Heart right ventricle (tissue), 16 donors: ENCODE results near the gene AGPAT2. TPM values are rescaled to one million over a fixed set of nuclear protein-coding genes. Genes with fewer than 3 reads are reported as not detected.
A peak's percentile ranks its signal among the peaks of the same experiment; 100 is the strongest.

Experiments used
- ATAC-seq, 8 donors: fragments of 200-7000 bp; cut with Tn5 transposase; one replicate each; pipeline ENCODE4 v1.9.1; 2020; ENCODE audit warnings: mild to moderate bottlenecking in 8 of 8, moderate library complexity in 8 of 8, moderate number of reproducible peaks in 1 of 8
- DNase-seq, 2 donors: peaks; one replicate each; pipeline ENCODE4 v3.0.0-alpha.2; 2020
- H3K27ac ChIP-seq, 10 donors: fragments of 200-600 bp; sonication (generic) in 2 of 10; one replicate each; pipeline versions ENCODE4 v1.5.0 to v1.8.0; 2020 to 2022; ENCODE audit warnings: mild to moderate bottlenecking in 3 of 10
- H3K27me3 ChIP-seq, 7 donors: fragments of 200-600 bp; one replicate each; pipeline ENCODE4 v1.8.0; 2021 to 2022; ENCODE audit warnings: mild to moderate bottlenecking in 2 of 7
- H3K36me3 ChIP-seq, 9 donors: fragments of 200-600 bp; sonication (generic) in 1 of 9; one replicate each; pipeline versions ENCODE4 v1.5.0 to v1.8.0; 2020 to 2022; ENCODE audit warnings: mild to moderate bottlenecking in 2 of 9
- H3K4me1 ChIP-seq, 9 donors: fragments of 200-600 bp; sonication (generic) in 1 of 9; one replicate each; pipeline versions ENCODE4 v1.5.0 to v1.8.0; 2020 to 2022; ENCODE audit warnings: mild to moderate bottlenecking in 4 of 9
- H3K4me3 ChIP-seq, 10 donors: fragments of 200-600 bp; sonication (generic) in 2 of 10; one replicate each; pipeline versions ENCODE4 v1.5.0 to v1.8.0; 2020 to 2022; ENCODE audit warnings: mild to moderate bottlenecking in 7 of 10, moderate library complexity in 2 of 10
- H3K9me3 ChIP-seq, 11 donors: fragments of 200-600 bp in 10 of 11; sonication (generic) in 2 of 11; one replicate each; pipeline versions ENCODE4 v1.5.0 to v1.8.0; 2013 to 2022; ENCODE audit warnings: mild to moderate bottlenecking in 2 of 11, control low read depth in 1 of 11, moderate library complexity in 1 of 11
- CTCF ChIP-seq, 9 donors: fragments of 200-600 bp; sonication (generic) in 2 of 9; IDR thresholded peaks; one replicate each; pipeline versions ENCODE4 v1.5.0 to v1.8.0; 2021 to 2022; ENCODE audit warnings: antibody characterized with exemption in 9 of 9, mild to moderate bottlenecking in 5 of 9, moderate library complexity in 1 of 9
- WGBS, 2 donors: extraction: QIAGEN DNeasy Blood & Tissue Kit; methylation state at CpG; one replicate each; pipeline ENCODE4 v1.1.7; 2013; ENCODE audit warnings: inconsistent platforms in 1 of 2; 5-methylcytosine and 5-hydroxymethylcytosine counted together
- intact Hi-C, 10 donors: fragments of 100-400 bp; cut with DNase I; formaldehyde crosslinking; loops; one replicate each; pipeline versions ENCODE4 v1.11.1 to v1.14.2; 2022
- polyA plus RNA-seq, 2 donors: library from polyadenylated mRNA; stranded (reverse); fragments of 200-250 nt; gene quantifications; one replicate each; pipeline ENCODE4 v1.2.3, GENCODE V29; 2013
- total RNA-seq, 10 donors: library from RNA; stranded (reverse); fragmentation: NEBNext Ultra II Directional in 3 of 10; extraction: Animal tissue kit (Norgen Biotek cat#: 25700) in 3 of 10; gene quantifications; one replicate each; pipeline versions ENCODE4 v1.2.1 to v1.2.4, GENCODE V29; 2021 to 2023
- donor health status: Arrhythmogenic right ventricular cardiomyopathy.
- donor health status: ischemic (EF 13 %, LVEDD 7.1; RV severe dilation, severe dysfunction).
- donor health status: healthy with polysubstance abuse.
- donor health status: DM: no; HTN: yes; CAD: no.
- donor health status: DM: no; HTN: no; CAD: no.
- donor health status: ischemic (EF 25% LVEDD 6.9; RV normal size, moderate dysfunction).
- donor health status: ischemic (EF 25% LVEDD 5.7; RV mildly dilated, moderate dysfunction).
- donor health status: healthy.
- donor health status: DM: yes; HTN: yes; CAD: no.
- donor health status: Ischemic cardiomyopathy.
- donor health status: ischemic (EF 35%, LVEDD 5.7; RV mildly dilated, moderate dysfunction).
- donor health status: nonischemic (EF 11% LVEDD 7.7; RV severe dilation, severe dysfunction).
- donor health status: DM: yes; HTN: yes; CAD: no.
- donor health status: PGD.
- donor health status: ischemic (EF 29% LVEDD 5.4; RV normal size, mild dysfunction).
- donor health status: nonischemic (EF 23%, LVEDD 6.1; RV moderate dilation, normal function).

AGPAT2 gene
- total and polyA plus RNA-seq, 12 donors, result 48.1 to 195 (median 61.5) TPM

DNA sequence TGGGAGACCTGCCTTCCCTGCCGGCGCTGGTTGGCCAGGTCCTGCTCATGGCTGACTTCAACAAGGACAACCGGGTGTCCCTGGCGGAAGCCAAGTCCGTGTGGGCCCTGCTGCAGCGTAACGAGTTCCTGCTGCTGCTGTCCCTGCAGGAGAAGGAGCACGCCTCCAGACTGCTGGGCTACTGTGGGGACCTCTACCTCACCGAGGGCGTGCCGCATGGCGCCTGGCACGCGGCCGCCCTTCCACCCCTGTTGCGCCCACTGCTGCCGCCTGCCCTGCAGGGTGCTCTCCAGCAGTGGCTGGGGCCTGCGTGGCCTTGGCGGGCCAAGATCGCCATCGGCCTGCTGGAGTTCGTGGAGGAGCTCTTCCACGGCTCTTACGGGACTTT is 35.7 kb upstream of the AGPAT2 start:
- H3K36me3 ChIP-seq, result peaks cover 3 to 62% (median 34%) of the 10 kb centered on the region in 9 donors
- no peaks in the 10 kb centered on the region for H3K27me3 ChIP-seq
- intact Hi-C loops, result loop anchor here in 1 of 10 donors (1.0 kb wide), 1 partner anchor 46 kb away; no protein-coding TSS in a partner anchor
- H3K27ac ChIP-seq, result peak overlapping the region in 1 of 10 donors; percentile 3
- H3K4me3 ChIP-seq, result no peak overlapping the region
- H3K4me1 ChIP-seq, result peaks cover 20 to 85% (median 78%) of the 10 kb centered on the region in 9 donors
- 85% methylated on average over 22 to 24 of the region's 24 CpGs for WGBS, 2 donors
- no peaks in the 10 kb centered on the region for H3K9me3 ChIP-seq
- no peak for DNase-seq
- no peak for ATAC-seq
- TF ChIP-seq CTCF (IDR thresholded peaks at IDR 0.05), result no peak

DNA sequence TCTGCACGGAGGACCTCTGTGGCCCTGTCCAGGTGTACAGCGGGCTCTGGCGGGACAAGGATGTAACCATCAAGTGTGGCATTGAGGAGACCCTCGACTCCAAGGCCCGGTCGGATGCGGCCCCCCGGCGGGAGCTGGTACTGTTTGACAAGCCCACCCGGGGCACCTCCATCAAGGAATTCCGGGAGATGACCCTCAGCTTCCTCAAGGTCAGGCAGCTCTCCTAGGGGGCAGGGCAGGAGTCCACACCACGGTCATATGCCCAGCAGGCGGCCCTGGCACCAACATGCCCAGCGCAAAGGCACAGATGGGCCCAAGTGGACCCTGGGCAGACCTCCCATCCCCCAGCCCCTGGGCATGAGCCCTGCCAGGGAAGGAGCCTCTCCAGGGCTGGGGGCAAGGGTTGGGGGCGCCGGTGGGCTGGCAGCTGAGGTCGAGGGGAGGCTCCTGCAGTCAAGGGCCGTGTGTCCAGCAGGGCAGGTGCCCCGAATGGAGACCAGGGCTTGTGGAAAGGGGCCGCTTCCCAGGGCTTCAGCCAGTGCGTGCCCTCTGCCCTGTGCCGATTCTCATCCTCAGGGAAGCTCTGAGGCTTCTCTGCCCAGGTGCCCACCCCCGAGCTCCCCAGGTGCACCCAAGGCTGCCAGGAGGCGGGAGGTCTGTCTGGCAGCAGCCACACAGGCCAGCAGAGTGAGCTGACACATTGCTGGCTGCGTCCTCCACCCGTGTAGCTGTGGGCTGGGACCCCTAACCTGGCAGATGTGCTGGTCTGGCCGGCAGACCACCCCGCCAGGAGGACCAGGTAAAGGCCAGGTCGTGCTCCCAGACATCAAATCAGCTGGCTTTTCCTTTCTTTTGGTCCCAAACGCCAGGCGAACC is 35.1 kb upstream of the AGPAT2 start:
- no peak for ATAC-seq
- no peak for DNase-seq
- H3K4me1 ChIP-seq, result peaks cover 20 to 82% (median 76%) of the 10 kb centered on the region in 9 donors
- H3K36me3 ChIP-seq, result peaks cover 3 to 62% (median 34%) of the 10 kb centered on the region in 9 donors
- intact Hi-C loops, result no loop called here
- no peaks in the 10 kb centered on the region for H3K9me3 ChIP-seq
- TF ChIP-seq CTCF (IDR thresholded peaks at IDR 0.05), result no peak
- H3K27ac ChIP-seq, result peak overlapping the region in 5 of 10 donors; percentile 10 to 85 (median 58)
- H3K27me3 ChIP-seq, result no peaks in the 10 kb centered on the region
- H3K4me3 ChIP-seq, result no peak overlapping the region
- WGBS, 2 donors, result 81% methylated on average over 31 of the region's 31 CpGs

- intact Hi-C loops, result no loop called here
- no peak overlapping the region for H3K4me3 ChIP-seq
- H3K27me3 ChIP-seq, result no peaks in the 10 kb centered on the region
- ATAC-seq (peak; percentile 1 to 54 (median 22)), DNase-seq (no peak)
- WGBS, 2 donors, result 56 to 57% methylated on average over 30 of the region's 30 CpGs
- H3K9me3 ChIP-seq, result no peaks in the 10 kb centered on the region
- peaks cover 3 to 56% (median 34%) of the 10 kb centered on the region in 9 donors for H3K36me3 ChIP-seq
- peak overlapping the region in 9 of 10 donors; percentile 26 to 85 (median 58) for H3K27ac ChIP-seq
- H3K4me1 ChIP-seq, result peaks cover 20 to 74% (median 68%) of the 10 kb centered on the region in 9 donors
- TF ChIP-seq CTCF (IDR thresholded peaks at IDR 0.05), result no peak
Measured at GRCh38 chr9:136721339-136722092, 34.3 kb upstream of the AGPAT2 start.

- H3K9me3 ChIP-seq, result no peaks in the 10 kb centered on the region
- peak overlapping the region in 9 of 10 donors; percentile 26 to 85 (median 58) for H3K27ac ChIP-seq
- peaks cover 15 to 68% (median 62%) of the 10 kb centered on the region in 9 donors for H3K4me1 ChIP-seq
- no peak overlapping the region for H3K4me3 ChIP-seq
- ATAC-seq, result peak in 4 of 8 donors; percentile 1 to 2 (median 1)
- peaks cover under 1 to 50% (median 34%) of the 10 kb centered on the region in 9 donors for H3K36me3 ChIP-seq
- no peak for DNase-seq
- no peak for TF ChIP-seq CTCF (IDR thresholded peaks at IDR 0.05)
- peaks cover 0 to under 1% (median 0%) of the 10 kb centered on the region in 7 donors for H3K27me3 ChIP-seq
- 55 to 56% methylated on average over 11 of the region's 11 CpGs for WGBS, 2 donors
- intact Hi-C loops, result no loop called here
Measured at GRCh38 chr9:136720898-136721338, 33.7 kb upstream of the AGPAT2 start.
